GM19395 (cell line): Measurements from ENCODE around the gene RGS16.

Experiments
- ATAC-seq: cut with Tn5 transposase; IDR thresholded peaks from one replicate; pipeline ENCODE4 v1.9.1; 2021; ENCODE audit warnings: mild to moderate bottlenecking, moderate library complexity; ENCODE audit not compliant: unreplicated experiment

The RGS16 gene

GRCh38 chr1:182630586-182630985, 26.4 kb upstream of the RGS16 start:
- ATAC-seq, result no peak

DNA sequence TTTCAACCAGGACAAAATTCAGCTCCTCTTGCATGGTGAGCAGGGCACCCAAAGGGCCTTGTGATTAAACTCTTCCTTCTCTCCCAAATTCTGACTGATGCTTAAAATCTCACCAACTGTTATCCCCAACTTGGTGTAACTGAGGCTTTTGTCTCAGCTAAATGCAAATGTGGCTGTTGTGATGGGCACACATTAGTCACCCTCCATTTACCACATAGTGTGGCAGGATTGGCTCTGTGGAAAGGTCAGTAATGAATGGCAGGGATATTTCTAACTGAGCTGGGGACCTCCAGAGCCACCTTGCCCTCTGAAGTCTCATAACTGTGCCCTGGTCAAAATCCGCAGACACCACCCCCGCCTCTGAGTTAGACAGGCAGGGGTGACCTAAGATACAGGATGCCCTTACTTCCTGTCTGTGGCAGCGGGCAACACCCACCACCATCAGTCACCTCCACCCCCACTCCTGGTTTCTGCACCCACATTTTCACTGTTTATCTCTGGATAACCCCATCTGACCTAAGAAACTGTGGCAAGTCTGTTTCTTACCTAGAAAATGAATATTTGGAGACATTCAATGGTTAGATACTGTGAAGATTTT, 25.4 kb upstream of the RGS16 start:
- peak; percentile 51 for ATAC-seq

DNA sequence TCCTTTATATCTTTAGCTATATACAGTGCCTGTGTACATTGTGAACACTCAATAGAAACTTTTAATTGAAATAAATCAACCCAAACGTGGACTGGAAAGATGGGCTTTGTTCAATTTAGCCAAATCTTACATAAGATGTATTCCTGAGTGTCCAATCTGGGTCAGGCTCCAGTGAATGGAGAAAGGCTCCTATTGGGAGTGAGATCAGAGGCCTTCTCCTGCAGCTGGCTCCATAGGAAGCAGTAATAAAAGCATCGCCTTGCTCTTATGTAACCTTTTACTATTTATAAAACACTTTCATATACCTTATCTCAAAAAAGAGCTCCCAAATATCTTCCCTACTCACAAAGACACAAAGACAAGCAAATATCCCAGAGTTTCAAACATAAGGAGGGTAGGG, 24.9 kb upstream of the RGS16 start:
- no peak for ATAC-seq

DNA sequence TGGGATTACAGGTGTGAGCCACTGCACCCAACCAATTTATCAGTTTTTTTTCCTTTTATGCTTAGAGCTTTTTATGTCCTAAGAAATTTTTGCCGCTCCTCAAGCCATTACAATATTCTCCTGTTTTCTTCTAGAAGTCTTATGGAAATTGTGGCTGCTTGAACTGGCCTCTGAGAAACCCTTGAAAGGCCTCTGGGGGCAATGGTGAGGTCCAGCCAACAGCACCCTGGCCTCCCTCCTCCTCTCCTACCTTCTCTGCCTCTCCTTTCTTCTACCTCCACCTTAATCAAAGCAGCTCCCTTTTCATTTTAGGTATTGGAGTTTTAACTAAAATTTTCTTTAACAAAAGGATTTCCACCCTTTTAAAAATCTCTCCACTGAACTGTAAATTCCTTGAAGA, 24.5 kb upstream of the RGS16 start:
- ATAC-seq, result no peak

GRCh38 chr1:182627622-182628021, 23.4 kb upstream of the RGS16 start:
- ATAC-seq, result no peak

- ATAC-seq, result no peak
Measured at GRCh38 chr1:182626527-182626926, 22.3 kb upstream of the RGS16 start.

DNA sequence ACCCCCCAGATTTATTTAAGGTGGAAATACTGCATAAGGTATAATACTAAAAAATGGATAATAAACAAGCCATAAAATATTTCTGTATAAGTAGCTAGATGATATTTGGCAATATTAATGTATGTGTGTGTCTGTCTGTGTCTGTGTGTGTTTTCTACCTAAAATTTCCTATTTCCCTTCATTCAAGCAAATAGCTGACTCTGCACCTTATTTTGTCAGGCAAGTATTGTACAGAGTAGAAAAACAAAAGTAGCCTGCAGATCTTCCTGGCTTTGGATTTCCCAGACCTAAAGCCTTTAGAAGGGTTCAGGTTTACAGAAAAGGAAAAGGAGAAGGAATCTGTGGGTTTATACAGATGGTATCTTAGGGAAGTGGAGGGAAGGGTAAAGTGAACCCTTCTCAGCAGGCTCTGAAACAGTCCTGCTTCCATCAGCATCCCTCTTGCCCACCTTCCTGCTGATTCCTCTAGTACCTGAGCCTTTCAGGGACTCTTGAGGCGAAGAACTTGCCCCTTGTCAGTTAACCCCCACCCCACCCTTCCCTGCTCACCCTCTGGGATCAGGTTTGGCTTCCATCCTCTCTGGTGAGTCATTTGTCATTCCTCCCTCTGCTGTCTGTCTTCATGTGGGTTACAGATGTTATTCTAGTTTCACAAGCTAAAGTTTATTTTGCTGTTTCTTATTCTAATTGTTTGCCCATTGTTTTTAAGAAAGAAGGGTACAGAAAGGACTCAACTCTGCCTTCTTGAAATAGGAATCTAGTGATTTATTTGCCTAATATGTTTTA, 21.7 kb upstream of the RGS16 start:
- no peak for ATAC-seq

GRCh38 chr1:182625024-182625423, 20.8 kb upstream of the RGS16 start:
- no peak for ATAC-seq

- ATAC-seq, result no peak
Measured at GRCh38 chr1:182624577-182624976, 20.4 kb upstream of the RGS16 start.

GRCh38 chr1:182622901-182623528, 18.8 kb upstream of the RGS16 start:
- ATAC-seq, result peak; percentile 77

- no peak for ATAC-seq
Measured at GRCh38 chr1:182621906-182622305, 17.7 kb upstream of the RGS16 start.

- ATAC-seq, result no peak
Measured at GRCh38 chr1:182620924-182621585, 16.9 kb upstream of the RGS16 start.

GRCh38 chr1:182617734-182618351, 13.7 kb upstream of the RGS16 start:
- ATAC-seq, result no peak

DNA sequence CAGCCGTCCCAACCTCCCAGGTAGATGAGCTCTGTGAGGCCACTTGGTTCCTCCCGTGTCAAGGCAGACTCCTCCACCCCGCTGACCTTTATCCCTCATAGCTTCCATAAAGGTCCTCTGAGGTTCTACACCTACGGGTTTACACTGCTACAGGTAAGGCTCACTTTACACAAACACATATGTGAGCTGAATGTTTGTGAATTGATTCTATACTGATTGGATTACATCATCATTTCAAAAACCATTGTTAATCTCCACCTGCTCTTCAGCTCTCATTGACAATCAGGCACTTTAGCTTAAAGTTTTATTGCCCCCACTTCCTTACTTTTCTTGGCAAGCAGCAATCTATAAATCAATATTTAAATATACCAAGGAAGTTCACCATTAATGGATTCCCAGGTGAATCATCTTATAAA, 12.8 kb upstream of the RGS16 start:
- no peak for ATAC-seq

- ATAC-seq, result peak; percentile 83
Measured at GRCh38 chr1:182616130-182617013, 12.2 kb upstream of the RGS16 start.

GRCh38 chr1:182615468-182616129, 11.4 kb upstream of the RGS16 start:
- ATAC-seq, result peak; percentile 32

- ATAC-seq, result peak; percentile 43
Measured at GRCh38 chr1:182614796-182615454, 10.7 kb upstream of the RGS16 start.

- ATAC-seq, result no peak
Measured at GRCh38 chr1:182611787-182612186, 7.6 kb upstream of the RGS16 start.

DNA sequence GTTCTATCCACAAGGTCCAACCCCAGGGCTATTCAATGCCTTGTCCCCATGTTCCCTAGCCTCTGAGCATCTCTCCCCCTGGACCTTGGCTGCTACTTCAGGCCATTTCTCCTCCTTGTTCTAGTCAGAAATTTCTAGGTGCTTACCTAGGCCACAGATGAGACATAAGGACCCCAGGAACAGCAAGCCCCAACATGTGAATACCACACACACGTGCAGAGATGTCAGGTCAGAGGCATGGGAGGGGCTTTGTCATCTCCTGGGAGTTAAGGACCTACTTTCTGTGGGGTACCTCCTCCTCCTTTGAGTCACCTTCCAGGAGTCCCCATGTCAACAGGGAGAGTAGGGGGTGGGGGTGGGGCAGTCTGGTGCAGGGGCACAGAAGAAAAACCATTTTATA, 7.1 kb upstream of the RGS16 start:
- ATAC-seq, result no peak
